Measurements from ENCODE around the gene GSC. TPM values are rescaled to one million over a fixed set of nuclear protein-coding genes. Genes with fewer than 3 reads are reported as not detected.

The GSC gene
- total and polyA plus RNA-seq, 12 donors = 0.06 to 0.61 (median 0.19) TPM; not detected in 7

- intact Hi-C loops (cut with DNase I) = no loop called here
- WGBS, 4 donors = 72 to 85% (median 74%) methylated on average over 8 to 10 of the region's 10 CpGs
- H3K4me3 ChIP-seq = no peak overlapping the region
- DNase-seq = no peak
- no peaks in the 10 kb centered on the region for H3K9me3 ChIP-seq (replicated peaks in 1 of 3)
- peaks cover 24% of the 10 kb centered on the region for H3K27me3 ChIP-seq
- TF ChIP-seq CTCF (IDR thresholded peaks at IDR 0.05) (no peak), POLR2A (IDR thresholded peaks at IDR 0.05) (no peak)
- no peaks in the 10 kb centered on the region for H3K36me3 ChIP-seq (replicated peaks in 1 of 2)
- no peak overlapping the region for H3K27ac ChIP-seq
- no peaks in the 10 kb centered on the region for H3K4me1 ChIP-seq (replicated peaks in 1 of 2)
Observed at GRCh38 chr14:94761997-94762377, 7.9 kb downstream of the GSC start.

GRCh38 chr14:94761348-94761996 is 8.4 kb downstream of the GSC start:
- no peaks in the 10 kb centered on the region for H3K4me1 ChIP-seq (replicated peaks in 1 of 2)
- no peaks in the 10 kb centered on the region for H3K36me3 ChIP-seq (replicated peaks in 1 of 2)
- intact Hi-C loops (cut with DNase I) = no loop called here
- 78 to 82% (median 81%) methylated on average over 12 of the region's 12 CpGs for WGBS, 4 donors
- H3K27ac ChIP-seq = no peak overlapping the region
- H3K27me3 ChIP-seq = peaks cover 19% of the 10 kb centered on the region
- no peaks in the 10 kb centered on the region for H3K9me3 ChIP-seq (replicated peaks in 1 of 3)
- no peak for DNase-seq
- TF ChIP-seq CTCF (IDR thresholded peaks at IDR 0.05) (no peak), POLR2A (IDR thresholded peaks at IDR 0.05) (no peak)
- no peak overlapping the region for H3K4me3 ChIP-seq

- no peak for DNase-seq
- no peak for TF ChIP-seq CTCF (IDR thresholded peaks at IDR 0.05)
- TF ChIP-seq POLR2A (IDR thresholded peaks at IDR 0.05) = no peak
- intact Hi-C loops (cut with DNase I) = no loop called here
- peaks cover 6% of the 10 kb centered on the region for H3K27me3 ChIP-seq
- no peaks in the 10 kb centered on the region for H3K36me3 ChIP-seq (replicated peaks in 1 of 2)
- no peak overlapping the region for H3K4me3 ChIP-seq
- no peak overlapping the region for H3K27ac ChIP-seq
- WGBS, 4 donors = 21 to 50% (median 34%) methylated on average over 3 of the region's 3 CpGs
- H3K9me3 ChIP-seq (replicated peaks in 1 of 3) = no peaks in the 10 kb centered on the region
- no peaks in the 10 kb centered on the region for H3K4me1 ChIP-seq (replicated peaks in 1 of 2)
Observed at GRCh38 chr14:94756310-94756882, 13.5 kb downstream of the GSC start.

- TF ChIP-seq CTCF (IDR thresholded peaks at IDR 0.05) = no peak
- TF ChIP-seq POLR2A (IDR thresholded peaks at IDR 0.05) = no peak
- WGBS, 4 donors = 77 to 86% (median 82%) methylated on average over 6 of the region's 6 CpGs
Observed at GRCh38 chr14:94754391-94754942, 15.4 kb downstream of the GSC start.

More at GRCh38 chr14:94754391-94754942, 15.4 kb downstream of the GSC start:
- DNase-seq = no peak
- Histone ChIP-seq H3K9me3 (replicated peaks in 1 of 3) (no peaks in the 10 kb centered on the region), H3K4me1 (replicated peaks in 1 of 2) (no peaks in the 10 kb centered on the region), H3K36me3 (replicated peaks in 1 of 2) (no peaks in the 10 kb centered on the region), H3K27me3 (no peaks in the 10 kb centered on the region), H3K27ac (no peak overlapping the region), H3K4me3 (no peak overlapping the region)
- intact Hi-C loops (cut with DNase I) = no loop called here
